ENCODE results near the gene PPP1R1B. TPM values are rescaled to one million over a fixed set of nuclear protein-coding genes. Genes with fewer than 3 reads are reported as not detected.
A peak's percentile ranks its signal among the peaks of the same experiment; 100 is the strongest.

PPP1R1B gene
- total RNA-seq, 4 donors from 2014 or later: 0.23 to 4.8 (median 2.4) TPM

DNA sequence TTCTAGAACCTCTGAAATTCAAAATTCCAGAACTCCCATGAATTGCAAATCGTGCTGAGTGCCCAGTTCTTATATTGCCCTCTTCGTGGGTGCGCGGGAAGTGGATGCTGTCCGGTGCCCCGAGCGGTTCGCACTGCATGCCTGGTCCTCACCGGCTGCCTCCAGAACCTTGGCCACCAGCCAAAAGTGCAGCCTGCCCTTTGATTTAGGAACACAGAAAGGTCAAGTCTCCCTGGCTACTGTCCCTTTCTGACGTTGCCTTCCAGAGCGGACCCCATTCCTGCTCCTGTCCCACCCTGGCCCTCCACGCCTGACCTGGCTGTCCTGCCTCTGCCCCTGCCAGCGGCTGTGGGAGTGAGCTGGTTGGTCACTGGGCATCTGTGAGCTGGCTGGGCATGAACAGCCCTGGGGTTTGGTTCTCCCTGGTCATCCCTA lies 28.7 kb upstream of the PPP1R1B start:
- Histone ChIP-seq H3K9me3 (no peaks in the 10 kb centered on the region), H3K36me3 (no peaks in the 10 kb centered on the region), H3K27me3 (peaks cover 40 to 100% (median 60%) of the 10 kb centered on the region in 4 donors), H3K27ac (no peak overlapping the region), H3K4me1 (peaks cover 13 to 38% (median 15%) of the 10 kb centered on the region in 3 donors), H3K4me3 (no peak overlapping the region)
- 5 to 33% methylated on average over 3 to 12 of the region's 13 CpGs for WGBS, 2 donors
- no peak for TF ChIP-seq POLR2A (IDR thresholded peaks at IDR 0.05)
- TF ChIP-seq, protein P1, sequence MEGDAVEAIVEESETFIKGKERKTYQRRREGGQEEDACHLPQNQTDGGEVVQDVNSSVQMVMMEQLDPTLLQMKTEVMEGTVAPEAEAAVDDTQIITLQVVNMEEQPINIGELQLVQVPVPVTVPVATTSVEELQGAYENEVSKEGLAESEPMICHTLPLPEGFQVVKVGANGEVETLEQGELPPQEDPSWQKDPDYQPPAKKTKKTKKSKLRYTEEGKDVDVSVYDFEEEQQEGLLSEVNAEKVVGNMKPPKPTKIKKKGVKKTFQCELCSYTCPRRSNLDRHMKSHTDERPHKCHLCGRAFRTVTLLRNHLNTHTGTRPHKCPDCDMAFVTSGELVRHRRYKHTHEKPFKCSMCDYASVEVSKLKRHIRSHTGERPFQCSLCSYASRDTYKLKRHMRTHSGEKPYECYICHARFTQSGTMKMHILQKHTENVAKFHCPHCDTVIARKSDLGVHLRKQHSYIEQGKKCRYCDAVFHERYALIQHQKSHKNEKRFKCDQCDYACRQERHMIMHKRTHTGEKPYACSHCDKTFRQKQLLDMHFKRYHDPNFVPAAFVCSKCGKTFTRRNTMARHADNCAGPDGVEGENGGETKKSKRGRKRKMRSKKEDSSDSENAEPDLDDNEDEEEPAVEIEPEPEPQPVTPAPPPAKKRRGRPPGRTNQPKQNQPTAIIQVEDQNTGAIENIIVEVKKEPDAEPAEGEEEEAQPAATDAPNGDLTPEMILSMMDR (IDR thresholded peaks at IDR 0.05): no peak
- intact Hi-C loops (cut with DNase I): no loop called here
- no peak for DNase-seq

DNA sequence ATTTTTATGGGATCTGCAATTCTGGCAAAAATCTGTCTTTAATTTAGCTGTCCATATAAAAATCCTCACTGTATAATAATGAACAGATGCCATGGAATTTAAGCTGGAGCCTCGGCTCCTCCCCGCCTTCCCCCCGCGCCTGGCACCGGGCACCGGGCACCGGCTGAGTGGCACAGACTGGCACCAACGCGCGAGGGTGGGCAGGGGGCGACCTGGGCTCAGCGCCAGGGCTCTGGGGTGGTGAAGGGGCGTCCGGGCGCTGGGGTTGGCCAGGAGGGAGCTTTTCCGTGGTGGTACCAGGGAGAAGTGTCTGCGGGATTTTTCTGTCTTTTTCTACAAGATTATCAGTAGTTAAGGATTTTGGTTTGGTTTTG lies 28.1 kb upstream of the PPP1R1B start:
- intact Hi-C loops (cut with DNase I): no loop called here
- Histone ChIP-seq H3K27ac (no peak overlapping the region), H3K9me3 (no peaks in the 10 kb centered on the region), H3K4me3 (peak overlapping the region in 1 of 4 donors; percentile 21), H3K4me1 (peaks cover 13 to 43% (median 15%) of the 10 kb centered on the region in 3 donors), H3K27me3 (peaks cover 40 to 100% (median 63%) of the 10 kb centered on the region in 4 donors), H3K36me3 (no peaks in the 10 kb centered on the region)
- no peak for DNase-seq
- WGBS, 2 donors: 4 to 6% methylated on average over 5 to 9 of the region's 17 CpGs
- TF ChIP-seq, protein P1 (IDR thresholded peaks at IDR 0.05): no peak

DNA sequence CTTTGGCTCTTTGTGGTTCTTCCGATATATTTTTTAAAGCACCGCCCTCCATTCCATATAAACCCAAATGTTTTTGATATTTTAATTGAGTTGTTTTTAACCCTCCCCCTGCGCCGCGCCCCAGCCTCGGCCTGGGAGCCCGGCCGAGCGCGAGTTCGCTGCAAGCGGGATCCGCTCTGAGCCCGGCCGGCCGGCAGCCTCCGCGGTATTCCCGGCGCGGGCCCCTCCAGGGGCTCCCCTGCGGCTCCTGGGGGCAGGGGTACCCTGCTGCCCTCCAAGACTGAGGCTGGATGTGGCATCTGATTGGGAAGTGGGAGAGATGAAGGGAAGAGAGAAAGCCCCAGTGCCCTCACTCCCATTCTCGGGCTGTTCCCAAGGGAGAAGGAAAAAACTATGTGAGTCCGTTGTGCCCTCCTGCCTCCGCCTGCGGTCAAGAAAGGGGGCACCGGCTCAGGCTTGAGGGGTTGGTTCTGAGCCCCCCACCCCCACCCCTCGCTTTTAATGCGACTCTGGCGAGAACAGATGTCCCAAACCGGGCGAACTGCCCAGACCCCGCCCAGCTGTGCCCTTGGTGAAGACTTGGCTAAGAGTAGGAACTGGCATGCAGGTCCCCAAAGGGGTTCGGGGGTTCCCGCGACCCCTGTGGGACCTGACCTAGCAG lies 27.6 kb upstream of the PPP1R1B start:
- intact Hi-C loops (cut with DNase I): no loop called here
- Histone ChIP-seq H3K36me3 (no peaks in the 10 kb centered on the region), H3K4me1 (peaks cover 14 to 48% (median 18%) of the 10 kb centered on the region in 3 donors), H3K9me3 (no peaks in the 10 kb centered on the region), H3K27me3 (peaks cover 43 to 100% (median 68%) of the 10 kb centered on the region in 4 donors), H3K27ac (no peak overlapping the region), H3K4me3 (peak overlapping the region in 1 of 4 donors; percentile 21)
- no peak for TF ChIP-seq POLR2A (IDR thresholded peaks at IDR 0.05)
- TF ChIP-seq, protein P1 (IDR thresholded peaks at IDR 0.05): no peak
- DNase-seq: no peak
- WGBS, 2 donors: 7 to 15% methylated on average over 16 to 19 of the region's 36 CpGs

DNA sequence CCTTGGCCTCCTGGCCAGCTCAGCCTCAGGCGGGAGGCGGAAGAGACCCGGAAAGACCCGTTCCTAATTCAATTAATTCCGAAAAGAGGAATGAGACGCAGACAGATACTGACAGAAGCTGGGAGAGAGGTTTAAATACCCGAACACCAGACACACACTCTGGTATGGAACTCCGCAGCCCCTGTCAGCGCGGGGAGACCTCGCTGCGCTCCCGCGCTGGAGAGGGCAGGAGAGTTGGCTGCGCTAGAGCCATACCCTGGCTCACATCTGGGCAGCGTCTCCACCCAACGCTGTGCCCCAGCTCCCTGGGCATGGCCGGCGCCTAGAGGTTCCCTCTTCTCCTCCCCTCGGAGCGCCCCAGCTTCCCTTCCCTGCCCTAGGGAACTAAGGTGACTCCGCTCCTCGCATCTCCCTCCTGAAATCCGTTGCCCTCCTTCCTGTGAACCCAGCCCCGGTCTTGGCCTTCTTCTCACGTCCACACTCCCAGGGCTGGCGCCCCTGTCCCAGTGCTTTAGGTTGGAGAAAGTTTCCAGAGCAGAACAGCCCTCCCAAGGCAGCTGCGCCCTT lies 27.0 kb upstream of the PPP1R1B start:
- Histone ChIP-seq H3K27ac (no peak overlapping the region), H3K36me3 (no peaks in the 10 kb centered on the region), H3K9me3 (no peaks in the 10 kb centered on the region), H3K4me1 (peaks cover 18 to 55% (median 18%) of the 10 kb centered on the region in 3 donors), H3K4me3 (no peak overlapping the region), H3K27me3 (peaks cover 45 to 100% (median 72%) of the 10 kb centered on the region in 4 donors)
- DNase-seq: no peak
- intact Hi-C loops (cut with DNase I): no loop called here
- TF ChIP-seq POLR2A (IDR thresholded peaks at IDR 0.05): no peak
- TF ChIP-seq, protein P1 (IDR thresholded peaks at IDR 0.05): no peak
- WGBS, 2 donors: 4 to 5% methylated on average over 8 to 26 of the region's 28 CpGs

DNA sequence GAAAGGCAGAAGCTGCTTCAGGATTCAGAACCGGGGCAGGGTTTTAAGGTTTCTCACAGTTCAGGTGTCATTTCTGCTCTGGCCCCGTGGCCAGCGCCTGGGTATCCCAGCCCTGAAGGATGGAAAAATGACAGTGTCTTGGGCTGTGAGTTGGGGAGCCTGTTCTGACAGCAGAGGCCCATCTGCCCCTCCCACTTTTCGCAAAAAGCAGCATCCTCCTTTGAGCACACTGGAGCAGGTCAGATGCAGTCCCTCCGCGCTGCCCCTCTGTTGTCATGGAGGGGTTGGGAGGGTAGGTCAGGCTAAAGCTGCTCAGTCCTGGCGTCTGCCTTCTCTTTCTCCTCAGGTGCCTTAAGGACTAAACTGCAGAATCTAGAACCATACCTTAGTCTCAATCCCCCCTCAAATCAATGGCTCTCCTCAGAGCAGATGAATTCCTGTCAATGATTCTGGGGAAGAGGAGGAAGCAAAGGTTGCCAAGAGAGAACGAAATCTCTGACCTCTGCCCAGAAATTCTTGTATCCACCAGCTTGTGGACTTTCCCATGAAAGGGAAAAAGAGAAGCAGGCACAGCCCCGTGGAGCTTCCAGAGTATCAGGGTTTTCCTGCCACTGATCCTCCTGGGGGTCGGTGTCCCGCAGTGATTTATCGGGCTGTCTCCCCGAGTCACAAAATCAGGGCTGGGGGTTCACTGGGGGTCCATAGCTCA lies 26.3 kb upstream of the PPP1R1B start:
- no peaks in the 10 kb centered on the region for H3K36me3 ChIP-seq
- TF ChIP-seq, protein P1 (IDR thresholded peaks at IDR 0.05): no peak
- TF ChIP-seq POLR2A (IDR thresholded peaks at IDR 0.05): no peak
- WGBS, 2 donors: 12 to 14% methylated on average over 5 to 12 of the region's 13 CpGs
- H3K27ac ChIP-seq: no peak overlapping the region
- peaks cover 50 to 100% (median 79%) of the 10 kb centered on the region in 4 donors for H3K27me3 ChIP-seq
- no peaks in the 10 kb centered on the region for H3K9me3 ChIP-seq
- intact Hi-C loops (cut with DNase I): no loop called here
- peaks cover 23 to 62% (median 25%) of the 10 kb centered on the region in 3 donors for H3K4me1 ChIP-seq
- no peak overlapping the region for H3K4me3 ChIP-seq
- DNase-seq: no peak
